Ascending aorta (tissue), 2 donors: ENCODE measurements around the gene CLSTN2. TPM values are rescaled to one million over a fixed set of nuclear protein-coding genes. Genes with fewer than 3 reads are reported as not detected.

ENCODE experiments used
- DNase-seq, 2 donors: peaks; one replicate each; pipeline ENCODE4 v3.0.0-alpha.2; 2019; ENCODE audit warnings: low spot score in 2 of 2
- H3K27ac ChIP-seq, 2 donors: fragments of 200-600 bp; sonication (generic); one replicate each; pipeline ENCODE4 v1.5.1; 2016 to 2017; ENCODE audit warnings: mild to moderate bottlenecking in 1 of 2
- H3K27me3 ChIP-seq: fragments of 200-600 bp; sonication (generic); one replicate; pipeline ENCODE4 v1.5.1; 2017
- H3K36me3 ChIP-seq, 2 donors: fragments of 200-600 bp; sonication (generic); one replicate each; pipeline ENCODE4 v1.5.1; 2016
- H3K4me1 ChIP-seq, 2 donors: fragments of 200-600 bp; sonication (generic); one replicate each; pipeline ENCODE4 v1.5.1; 2016 to 2017; ENCODE audit warnings: mild to moderate bottlenecking in 1 of 2
- H3K4me3 ChIP-seq, 2 donors: fragments of 200-600 bp; sonication (generic); one replicate each; pipeline ENCODE4 v1.5.1; 2016 to 2017; ENCODE audit warnings: mild to moderate bottlenecking in 1 of 2
- H3K9me3 ChIP-seq, 2 donors: fragments of 200-600 bp; sonication (generic); one replicate each; pipeline ENCODE4 v1.5.1; 2016
- CTCF ChIP-seq, 3 experiments: fragments of 200-600 bp in 2 of 3; fragments of 450-650 bp in 1 of 3; sonication (generic) in 2 of 3; IDR thresholded peaks; one replicate each; pipeline ENCODE4 v1.5.1; 2016 to 2019; ENCODE audit warnings: antibody characterized with exemption in 3 of 3, mild to moderate bottlenecking in 1 of 3, moderate library complexity in 1 of 3
- intact Hi-C: fragments of 100-400 bp; cut with DNase I; formaldehyde crosslinking; loops from one replicate; pipeline ENCODE4 v1.15.1; 2023
- total RNA-seq: library from RNA; depleted of rRNA; stranded (reverse); fragments of >200 nt; gene quantifications from one replicate; pipeline ENCODE4 v1.1.0, GENCODE V29; 2016

CLSTN2 gene
- total RNA-seq, 1 donor from 2014 or later: 65.8 TPM

DNA sequence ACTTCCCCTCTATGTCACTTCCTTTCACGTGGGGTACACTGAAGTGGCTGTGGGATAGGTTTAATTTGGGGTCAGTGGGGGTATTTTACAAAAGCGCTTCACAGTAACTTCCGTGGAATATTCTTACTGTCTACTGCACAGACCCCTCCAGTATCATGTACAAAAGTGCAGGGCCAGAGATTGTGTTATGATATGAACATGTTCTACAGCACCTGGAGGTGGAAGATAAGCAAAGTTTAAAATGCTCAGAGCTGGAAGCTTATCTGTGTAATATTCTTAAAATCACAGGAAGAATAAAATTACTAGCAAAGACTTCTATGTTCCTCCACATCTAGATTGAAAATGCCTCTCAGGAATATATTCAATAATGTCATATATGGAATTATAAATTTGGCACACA, 658.8 kb downstream of the CLSTN2 start:
- Histone ChIP-seq H3K9me3 (no peaks in the 10 kb centered on the region), H3K27me3 (no peaks in the 10 kb centered on the region), H3K4me1 (no peaks in the 10 kb centered on the region), H3K27ac (no peak overlapping the region), H3K4me3 (no peak overlapping the region), H3K36me3 (no peaks in the 10 kb centered on the region)
- intact Hi-C loops: no loop called here
- TF ChIP-seq CTCF (IDR thresholded peaks at IDR 0.05): no peak
- DNase-seq: no peak

DNA sequence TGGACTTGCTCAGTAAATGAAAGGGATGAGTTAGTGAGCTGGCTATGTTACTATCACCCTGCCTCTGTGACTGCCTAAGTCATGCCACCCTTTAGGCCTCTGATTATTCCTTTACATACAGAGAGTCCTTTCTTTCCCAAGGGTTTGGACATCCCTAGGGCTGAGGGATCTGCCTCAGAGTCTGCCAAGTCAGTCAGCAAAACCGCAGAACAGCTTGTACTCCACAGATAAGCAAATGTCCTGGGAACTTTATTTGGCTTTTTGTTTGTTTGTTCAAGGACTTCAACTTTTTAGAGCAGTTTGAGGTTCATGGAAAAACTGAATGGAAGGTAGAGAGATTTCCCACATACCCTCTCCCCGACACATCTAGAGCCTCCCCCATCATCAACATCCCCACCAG, 660.3 kb downstream of the CLSTN2 start:
- Histone ChIP-seq H3K4me3 (no peak overlapping the region), H3K36me3 (no peaks in the 10 kb centered on the region), H3K27me3 (no peaks in the 10 kb centered on the region), H3K27ac (no peak overlapping the region), H3K9me3 (no peaks in the 10 kb centered on the region), H3K4me1 (no peaks in the 10 kb centered on the region)
- intact Hi-C loops: no loop called here
- TF ChIP-seq CTCF (IDR thresholded peaks at IDR 0.05): no peak
- DNase-seq: no peak

- Histone ChIP-seq H3K36me3 (no peaks in the 10 kb centered on the region), H3K4me1 (no peaks in the 10 kb centered on the region), H3K4me3 (no peak overlapping the region), H3K27ac (no peak overlapping the region), H3K27me3 (no peaks in the 10 kb centered on the region), H3K9me3 (no peaks in the 10 kb centered on the region)
- no peak for TF ChIP-seq CTCF (IDR thresholded peaks at IDR 0.05)
- intact Hi-C loops: no loop called here
- no peak for DNase-seq
Observed at GRCh38 chr3:140597364-140597763, 662.4 kb downstream of the CLSTN2 start.

DNA sequence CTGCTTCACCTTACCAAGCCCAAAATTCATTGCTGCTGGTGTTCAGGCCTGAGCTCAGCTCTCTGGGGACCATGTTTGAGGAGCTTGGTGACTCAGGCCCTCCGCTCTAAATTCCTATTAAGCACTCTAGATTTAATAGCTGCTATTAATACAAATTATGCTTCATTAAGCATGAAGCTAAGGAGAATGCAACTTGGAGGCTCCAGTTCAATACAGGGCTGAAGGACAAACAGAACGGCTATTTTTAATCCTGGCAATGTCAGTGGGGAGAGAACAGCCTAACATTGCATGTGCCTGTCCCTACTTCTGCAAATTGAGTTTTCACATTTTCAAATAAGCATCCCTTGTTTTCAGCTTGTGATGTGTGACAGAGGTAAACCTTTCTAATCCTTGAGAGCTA, 662.8 kb downstream of the CLSTN2 start:
- H3K4me3 ChIP-seq: no peak overlapping the region
- intact Hi-C loops: no loop called here
- no peaks in the 10 kb centered on the region for H3K36me3 ChIP-seq
- H3K27me3 ChIP-seq: no peaks in the 10 kb centered on the region
- H3K27ac ChIP-seq: no peak overlapping the region
- H3K4me1 ChIP-seq: no peaks in the 10 kb centered on the region
- H3K9me3 ChIP-seq: no peaks in the 10 kb centered on the region
- DNase-seq: no peak
- TF ChIP-seq CTCF (IDR thresholded peaks at IDR 0.05): no peak

- TF ChIP-seq CTCF (IDR thresholded peaks at IDR 0.05): no peak
Observed at GRCh38 chr3:140599009-140599408, 664.0 kb downstream of the CLSTN2 start.

DNA sequence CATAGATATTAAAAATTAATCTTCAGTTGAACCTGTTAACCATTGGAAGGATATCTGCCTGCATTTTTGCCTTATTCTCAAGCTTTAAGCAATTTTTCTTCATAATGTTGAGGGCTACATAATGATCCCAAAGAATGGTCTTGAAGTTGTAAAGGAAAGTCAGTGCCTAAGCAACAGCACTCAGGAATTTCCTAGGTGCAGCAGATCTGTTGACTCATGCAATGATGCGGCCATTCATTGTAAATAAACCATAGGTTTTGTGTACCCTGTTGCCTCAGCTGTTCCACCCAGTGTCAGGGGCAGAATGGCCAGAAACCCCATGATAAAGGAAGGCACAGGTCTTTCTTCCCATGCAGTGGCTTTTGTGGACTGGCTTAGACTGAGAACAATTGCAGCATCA, 664.5 kb downstream of the CLSTN2 start:
- Histone ChIP-seq H3K27ac (no peak overlapping the region), H3K4me1 (no peaks in the 10 kb centered on the region), H3K36me3 (no peaks in the 10 kb centered on the region), H3K9me3 (no peaks in the 10 kb centered on the region), H3K27me3 (no peaks in the 10 kb centered on the region), H3K4me3 (no peak overlapping the region)
- no peak for TF ChIP-seq CTCF (IDR thresholded peaks at IDR 0.05)
- DNase-seq: no peak
- intact Hi-C loops: no loop called here

More at GRCh38 chr3:140599009-140599408, 664.0 kb downstream of the CLSTN2 start:
- Histone ChIP-seq H3K4me3 (no peak overlapping the region), H3K27me3 (no peaks in the 10 kb centered on the region), H3K4me1 (no peaks in the 10 kb centered on the region), H3K27ac (no peak overlapping the region), H3K9me3 (no peaks in the 10 kb centered on the region), H3K36me3 (no peaks in the 10 kb centered on the region)
- intact Hi-C loops: no loop called here
- no peak for DNase-seq
